PFSK-1 (cell line): ENCODE results near the gene RPTOR.

Experiments used
- POLR2AphosphoS5 ChIP-seq: IDR thresholded peaks from 2 replicates; pipeline ENCODE4 v1.6.1; 2012; ENCODE audit warnings: low read depth, mild to moderate bottlenecking, control low read depth, low read length, moderate library complexity
- REST ChIP-seq, 2 experiments: IDR thresholded peaks; 2 replicates each; pipeline versions ENCODE4 v1.6.1 to v1.8.0; 2011 to 2012; ENCODE audit warnings: low read depth in 2 of 2, low read length in 2 of 2, control low read depth in 1 of 2, inconsistent platforms in 1 of 2, mild to moderate bottlenecking in 1 of 2, moderate library complexity in 1 of 2; ENCODE audit not compliant: insufficient read depth in 1 of 2
- TAF1 ChIP-seq: IDR thresholded peaks from 2 replicates; pipeline ENCODE4 v1.6.1; 2012; ENCODE audit warnings: low read length, control low read depth, borderline replicate concordance; ENCODE audit not compliant: insufficient read depth

DNA sequence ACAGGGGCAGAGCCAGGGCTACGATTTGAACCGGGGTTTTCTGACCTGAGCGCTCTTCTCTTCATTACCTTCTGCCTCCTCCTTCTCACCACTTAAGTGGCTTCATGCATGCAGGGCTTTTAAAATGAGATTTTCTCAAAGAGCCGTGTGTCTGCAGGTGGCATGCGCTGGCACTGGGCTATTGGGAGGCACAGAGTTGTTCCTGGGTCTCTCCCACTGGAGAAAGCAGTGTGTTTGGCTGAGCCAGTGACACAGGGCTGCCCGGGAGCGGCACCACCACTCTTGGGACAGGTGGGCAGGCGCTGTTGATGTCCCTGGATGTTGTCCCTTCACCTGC lies 228.2 kb downstream of the RPTOR start:
- TF ChIP-seq POLR2AphosphoS5: no peak
- TF ChIP-seq REST (IDR thresholded peaks at IDR 0.05; ENCODE audit: insufficient read depth in 1 of 2, low read depth in 2 of 2, low read length in 2 of 2): no peak
- TF ChIP-seq TAF1: no peak
